Measurements from ENCODE around the gene STAT5A.
A peak's percentile ranks its signal among the peaks of the same experiment; 100 is the strongest.
"Not testable (repeated sequence)": the region's sequence is repeated elsewhere in the genome, so short reads cannot be mapped to it uniquely, and the experiment has no call there.

STAT5A gene

DNA sequence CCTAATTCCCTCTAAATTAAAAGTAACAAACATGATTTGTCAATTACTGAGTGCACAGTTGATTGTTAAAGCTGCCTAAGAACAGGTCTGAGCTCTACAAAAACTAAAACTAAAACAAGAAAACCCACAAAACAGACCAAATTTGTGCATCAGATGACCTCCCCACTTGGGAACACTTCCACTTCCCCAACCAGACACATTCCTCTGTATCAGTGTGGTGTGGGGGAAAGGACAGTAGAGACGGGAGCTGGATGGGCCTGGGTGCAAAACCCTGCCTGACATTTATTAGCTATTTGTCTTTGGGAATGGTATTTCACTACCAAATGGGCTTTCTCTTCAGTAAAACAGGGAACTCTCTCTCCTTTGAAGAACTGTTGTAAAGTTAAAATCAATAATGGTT lies 70.1 kb downstream of the STAT5A start:
- Histone ChIP-seq H3K14ac (ENCODE audit: low read length in 2 of 2) (no peak overlapping the region), H3K9ac (ENCODE audit: low read length) (no peak overlapping the region), H2BK15ac (ENCODE audit: low read depth, poor library complexity, severe bottlenecking) (no peak overlapping the region), H3K27me3 (ENCODE audit: control insufficient read depth in 1 of 2, insufficient read depth in 1 of 2, low read length in 2 of 2) (no peaks in the 10 kb centered on the region), H2BK5ac (ENCODE audit: low read depth, low read length, poor library complexity, severe bottlenecking) (no peak overlapping the region), H3K4me2 (ENCODE audit: low read length, poor library complexity, severe bottlenecking) (no peak overlapping the region), H3K9me3 (ENCODE audit: control insufficient read depth, low read length) (no peaks in the 10 kb centered on the region), H2AFZ (ENCODE audit: low read depth, low read length) (no peak overlapping the region), H2BK12ac (ENCODE audit: low read length in 2 of 2) (peak overlapping the region in 1 of 2 experiments; percentile 63), H3K4me1 (ENCODE audit: control insufficient read depth, insufficient read depth, low read depth, low read length) (peaks cover 8% of the 10 kb centered on the region), H3K27ac (ENCODE audit: low read length, poor library complexity, severe bottlenecking) (no peak overlapping the region), H3K4me3 (ENCODE audit: insufficient read depth in 1 of 2, low read depth in 1 of 2, low read length in 2 of 2) (no peak overlapping the region), H2BK120ac (ENCODE audit: low read depth, low read length) (no peak overlapping the region), H3K18ac (ENCODE audit: low read depth in 1 of 2, low read length in 2 of 2) (no peak overlapping the region), H4K91ac (ENCODE audit: low read length) (no peak overlapping the region), H2AK5ac (ENCODE audit: low read length, severe bottlenecking) (no peak overlapping the region), H4K8ac (ENCODE audit: low read length) (no peak overlapping the region), H3K23ac (ENCODE audit: low read length in 2 of 2) (no peak overlapping the region), H3K79me1 (replicated peaks; ENCODE audit: low read length, poor library complexity, severe bottlenecking) (peaks cover 13% of the 10 kb centered on the region), H3K36me3 (ENCODE audit: control insufficient read depth in 1 of 2, insufficient read depth in 2 of 2, low read depth in 1 of 2, low read length in 2 of 2) (peaks cover 0 to 29% of the 10 kb centered on the region in 2 experiments), H3K4ac (ENCODE audit: low read depth in 1 of 2, low read length in 2 of 2) (no peak overlapping the region)
- no peak for DNase-seq
- WGBS, result no CpG with 5 or more reads among the region's 1 CpG

DNA sequence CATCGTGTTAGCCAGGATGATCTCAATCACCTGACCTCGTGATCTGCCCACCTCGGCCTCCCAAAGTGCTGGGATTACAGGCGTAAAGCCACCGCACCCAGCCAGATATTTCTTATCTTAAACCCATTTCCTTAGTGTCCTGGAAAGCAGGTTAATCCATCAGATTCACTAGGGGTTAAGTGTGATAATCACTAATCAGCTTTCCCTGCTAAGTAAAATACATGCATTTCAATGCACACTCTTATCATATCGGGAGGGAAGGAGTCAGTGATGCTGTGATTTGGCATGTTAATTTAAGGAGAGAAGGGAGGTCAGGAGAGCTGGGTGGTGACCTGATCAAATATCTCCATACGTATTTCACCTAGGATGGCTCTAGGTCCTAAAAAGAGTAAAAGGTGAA lies 70.8 kb downstream of the STAT5A start:
- Histone ChIP-seq H4K8ac (ENCODE audit: low read length) (no peak overlapping the region), H3K36me3 (ENCODE audit: control insufficient read depth in 1 of 2, insufficient read depth in 2 of 2, low read depth in 1 of 2, low read length in 2 of 2) (peaks cover 0 to 29% of the 10 kb centered on the region in 2 experiments), H3K9me3 (ENCODE audit: control insufficient read depth, low read length) (no peaks in the 10 kb centered on the region), H3K18ac (ENCODE audit: low read depth in 1 of 2, low read length in 2 of 2) (no peak overlapping the region), H4K91ac (ENCODE audit: low read length) (no peak overlapping the region), H3K79me1 (replicated peaks; ENCODE audit: low read length, poor library complexity, severe bottlenecking) (peaks cover 16% of the 10 kb centered on the region), H2BK120ac (ENCODE audit: low read depth, low read length) (no peak overlapping the region), H3K27ac (ENCODE audit: low read length, poor library complexity, severe bottlenecking) (no peak overlapping the region), H3K27me3 (ENCODE audit: control insufficient read depth in 1 of 2, insufficient read depth in 1 of 2, low read length in 2 of 2) (no peaks in the 10 kb centered on the region), H3K4ac (ENCODE audit: low read depth in 1 of 2, low read length in 2 of 2) (no peak overlapping the region), H3K9ac (ENCODE audit: low read length) (no peak overlapping the region), H3K4me1 (ENCODE audit: control insufficient read depth, insufficient read depth, low read depth, low read length) (peaks cover 8% of the 10 kb centered on the region), H3K4me2 (ENCODE audit: low read length, poor library complexity, severe bottlenecking) (no peak overlapping the region), H2BK5ac (ENCODE audit: low read depth, low read length, poor library complexity, severe bottlenecking) (no peak overlapping the region), H2AFZ (ENCODE audit: low read depth, low read length) (no peak overlapping the region), H2AK5ac (ENCODE audit: low read length, severe bottlenecking) (no peak overlapping the region), H3K23ac (ENCODE audit: low read length in 2 of 2) (no peak overlapping the region), H2BK15ac (ENCODE audit: low read depth, poor library complexity, severe bottlenecking) (no peak overlapping the region), H3K4me3 (ENCODE audit: insufficient read depth in 1 of 2, low read depth in 1 of 2, low read length in 2 of 2) (no peak overlapping the region), H2BK12ac (ENCODE audit: low read length in 2 of 2) (no peak overlapping the region), H3K14ac (ENCODE audit: low read length in 2 of 2) (no peak overlapping the region)
- no peak for DNase-seq
- 88% methylated on average over 1 of the region's 7 CpGs for WGBS

DNA sequence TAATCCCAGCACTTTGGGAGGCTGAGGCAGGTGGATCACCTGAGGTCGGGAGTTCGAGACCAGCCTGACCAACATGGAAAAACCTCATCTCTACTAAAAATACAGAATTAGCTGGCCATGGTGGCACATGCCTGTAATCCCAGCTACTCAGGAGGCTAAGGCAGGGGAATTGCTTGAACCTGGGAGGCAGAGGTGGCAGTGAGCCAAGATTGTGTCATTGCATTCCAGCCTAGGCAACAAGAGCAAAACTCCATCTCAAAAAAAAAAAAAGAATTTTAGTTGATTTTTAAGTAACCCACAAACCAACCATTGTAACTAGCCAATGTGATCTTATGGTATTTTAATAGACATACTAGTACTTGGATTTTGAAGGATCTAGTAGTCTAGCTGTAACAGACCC lies 72.1 kb downstream of the STAT5A start:
- not testable (repeated sequence) for H3K14ac ChIP-seq (ENCODE audit: low read length in 2 of 2); H3K4ac ChIP-seq (ENCODE audit: low read depth in 1 of 2, low read length in 2 of 2); H3K9ac ChIP-seq (ENCODE audit: low read length); H2BK120ac ChIP-seq (ENCODE audit: low read depth, low read length); H3K27ac ChIP-seq (ENCODE audit: low read length, poor library complexity, severe bottlenecking); H3K23ac ChIP-seq (ENCODE audit: low read length in 2 of 2); H3K9me3 ChIP-seq (ENCODE audit: control insufficient read depth, low read length); DNase-seq; H3K4me2 ChIP-seq (ENCODE audit: low read length, poor library complexity, severe bottlenecking); H3K4me1 ChIP-seq (ENCODE audit: control insufficient read depth, insufficient read depth, low read depth, low read length); H4K8ac ChIP-seq (ENCODE audit: low read length); H2BK12ac ChIP-seq (ENCODE audit: low read length in 2 of 2); H2AK5ac ChIP-seq (ENCODE audit: low read length, severe bottlenecking); H3K4me3 ChIP-seq (ENCODE audit: insufficient read depth in 1 of 2, low read depth in 1 of 2, low read length in 2 of 2); H2AFZ ChIP-seq (ENCODE audit: low read depth, low read length); H3K18ac ChIP-seq (ENCODE audit: low read depth in 1 of 2, low read length in 2 of 2); H4K91ac ChIP-seq (ENCODE audit: low read length); H3K27me3 ChIP-seq (ENCODE audit: control insufficient read depth in 1 of 2, insufficient read depth in 1 of 2, low read length in 2 of 2); H2BK15ac ChIP-seq (ENCODE audit: low read depth, poor library complexity, severe bottlenecking); H2BK5ac ChIP-seq (ENCODE audit: low read depth, low read length, poor library complexity, severe bottlenecking)
- peaks cover 16% of the 10 kb centered on the region for H3K79me1 ChIP-seq (replicated peaks; ENCODE audit: low read length, poor library complexity, severe bottlenecking)
- H3K36me3 ChIP-seq (ENCODE audit: control insufficient read depth in 1 of 2, insufficient read depth in 2 of 2, low read depth in 1 of 2, low read length in 2 of 2), result peaks cover 0 to 29% of the 10 kb centered on the region in 2 experiments
- WGBS, result no CpG with 5 or more reads among the region's 2 CpGs

Data from mesenchymal stem cell (in vitro differentiated cells and primary cell).